Suprapubic skin (tissue), 4 donors: ENCODE results near the gene FAM3C. TPM values are rescaled to one million over a fixed set of nuclear protein-coding genes. Genes with fewer than 3 reads are reported as not detected.

ENCODE experiments used
- DNase-seq, 2 donors: peaks; one replicate each; pipeline ENCODE4 v3.0.0-alpha.2; 2019; ENCODE audit warnings: low spot score in 2 of 2
- H3K27ac ChIP-seq: fragments of 200-600 bp; sonication (generic); one replicate; pipeline ENCODE4 v1.5.1; 2019
- H3K27me3 ChIP-seq: fragments of 200-600 bp; sonication (generic); one replicate; pipeline ENCODE4 v1.5.1; 2019
- H3K36me3 ChIP-seq: fragments of 200-600 bp; sonication (generic); one replicate; pipeline ENCODE4 v1.5.1; 2019
- H3K4me1 ChIP-seq: fragments of 200-600 bp; sonication (generic); one replicate; pipeline ENCODE4 v1.5.1; 2019
- H3K4me3 ChIP-seq: fragments of 200-600 bp; sonication (generic); one replicate; pipeline ENCODE4 v1.5.1; 2019; ENCODE audit warnings: mild to moderate bottlenecking
- H3K9me3 ChIP-seq: fragments of 200-600 bp; sonication (generic); one replicate; pipeline ENCODE4 v1.5.1; 2019
- EP300 ChIP-seq: sonication (generic); formaldehyde crosslinking; IDR thresholded peaks from one replicate; pipeline ENCODE4 v1.6.1; 2017; ENCODE audit warnings: antibody characterized with exemption
- POLR2A ChIP-seq, 2 donors: fragments of 450-650 bp; IDR thresholded peaks; one replicate each; pipeline ENCODE4 v1.6.1; 2017; ENCODE audit warnings: antibody characterized with exemption in 2 of 2, mild to moderate bottlenecking in 2 of 2, moderate library complexity in 2 of 2
- POLR2AphosphoS5 ChIP-seq, 3 donors: sonication (generic); formaldehyde crosslinking; IDR thresholded peaks; one replicate each; pipeline ENCODE4 v1.6.1; 2017; ENCODE audit warnings: antibody characterized with exemption in 3 of 3
- WGBS: methylation state at CpG from one replicate; pipeline ENCODE4 v1.1.5; 2018; 5-methylcytosine and 5-hydroxymethylcytosine counted together
- total RNA-seq, 4 donors: library from RNA; depleted of rRNA; stranded (reverse); fragments of >200 nt; gene quantifications; one replicate each; pipeline ENCODE4 v1.1.0, GENCODE V29; 2016
- TF ChIP-seq, protein P1 (sequence below), 2 donors: fragments of 200-600 bp in 1 of 2; fragments of 450-650 bp in 1 of 2; sonication (generic) in 1 of 2; IDR thresholded peaks; one replicate each; pipeline ENCODE4 v1.5.1; 2016 to 2019; ENCODE audit warnings: antibody characterized with exemption in 2 of 2, mild to moderate bottlenecking in 1 of 2, moderate library complexity in 1 of 2

The FAM3C gene
- total RNA-seq, 4 donors from 2014 or later = 31.8 to 39.1 (median 35.9) TPM

- WGBS = 81% methylated on average over 1 of the region's 1 CpG
- no peaks in the 10 kb centered on the region for H3K27me3 ChIP-seq
- TF ChIP-seq, protein P1, sequence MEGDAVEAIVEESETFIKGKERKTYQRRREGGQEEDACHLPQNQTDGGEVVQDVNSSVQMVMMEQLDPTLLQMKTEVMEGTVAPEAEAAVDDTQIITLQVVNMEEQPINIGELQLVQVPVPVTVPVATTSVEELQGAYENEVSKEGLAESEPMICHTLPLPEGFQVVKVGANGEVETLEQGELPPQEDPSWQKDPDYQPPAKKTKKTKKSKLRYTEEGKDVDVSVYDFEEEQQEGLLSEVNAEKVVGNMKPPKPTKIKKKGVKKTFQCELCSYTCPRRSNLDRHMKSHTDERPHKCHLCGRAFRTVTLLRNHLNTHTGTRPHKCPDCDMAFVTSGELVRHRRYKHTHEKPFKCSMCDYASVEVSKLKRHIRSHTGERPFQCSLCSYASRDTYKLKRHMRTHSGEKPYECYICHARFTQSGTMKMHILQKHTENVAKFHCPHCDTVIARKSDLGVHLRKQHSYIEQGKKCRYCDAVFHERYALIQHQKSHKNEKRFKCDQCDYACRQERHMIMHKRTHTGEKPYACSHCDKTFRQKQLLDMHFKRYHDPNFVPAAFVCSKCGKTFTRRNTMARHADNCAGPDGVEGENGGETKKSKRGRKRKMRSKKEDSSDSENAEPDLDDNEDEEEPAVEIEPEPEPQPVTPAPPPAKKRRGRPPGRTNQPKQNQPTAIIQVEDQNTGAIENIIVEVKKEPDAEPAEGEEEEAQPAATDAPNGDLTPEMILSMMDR (IDR thresholded peaks at IDR 0.05) = no peak
- no peak for TF ChIP-seq EP300
- no peak for TF ChIP-seq POLR2AphosphoS5 (IDR thresholded peaks at IDR 0.05)
- no peak for TF ChIP-seq POLR2A (IDR thresholded peaks at IDR 0.05)
- H3K4me1 ChIP-seq = no peaks in the 10 kb centered on the region
- no peaks in the 10 kb centered on the region for H3K9me3 ChIP-seq
- H3K36me3 ChIP-seq = no peaks in the 10 kb centered on the region
- no peak overlapping the region for H3K27ac ChIP-seq
- DNase-seq = no peak
- no peak overlapping the region for H3K4me3 ChIP-seq
These were observed 20.4 kb upstream of the FAM3C start for GRCh38 chr7:121416533-121416932.

DNA sequence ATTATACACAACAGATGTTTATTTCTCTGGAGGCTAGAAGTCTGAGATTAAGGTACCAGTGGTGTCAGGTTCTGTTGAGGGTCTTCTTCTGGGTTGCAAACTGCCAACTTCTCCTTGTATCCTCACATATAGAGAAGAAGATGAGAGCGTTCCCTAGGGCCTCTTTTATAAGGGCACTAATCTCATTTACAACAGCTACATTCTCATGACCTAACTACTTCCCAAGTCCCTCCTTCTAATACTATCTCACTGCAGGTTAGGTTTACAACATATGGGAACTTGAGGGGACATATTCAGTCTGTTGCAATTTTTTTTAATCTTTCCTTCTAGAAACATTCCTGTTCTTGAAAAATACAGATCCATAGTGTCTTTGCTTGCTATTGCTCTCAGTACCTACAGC, 18.3 kb upstream of the FAM3C start:
- Histone ChIP-seq H3K27ac (no peak overlapping the region), H3K9me3 (no peaks in the 10 kb centered on the region), H3K36me3 (no peaks in the 10 kb centered on the region), H3K4me1 (no peaks in the 10 kb centered on the region), H3K27me3 (no peaks in the 10 kb centered on the region), H3K4me3 (no peak overlapping the region)
- TF ChIP-seq POLR2AphosphoS5 (IDR thresholded peaks at IDR 0.05) = no peak
- DNase-seq = no peak
- 100% methylated on average over 1 of the region's 1 CpG for WGBS

- H3K27ac ChIP-seq = no peak overlapping the region
- H3K4me1 ChIP-seq = no peaks in the 10 kb centered on the region
- no peaks in the 10 kb centered on the region for H3K9me3 ChIP-seq
- TF ChIP-seq POLR2AphosphoS5 (IDR thresholded peaks at IDR 0.05) (no peak), POLR2A (IDR thresholded peaks at IDR 0.05) (no peak), EP300 (no peak)
- TF ChIP-seq, protein P1 (IDR thresholded peaks at IDR 0.05) = no peak
- no peaks in the 10 kb centered on the region for H3K27me3 ChIP-seq
- no peaks in the 10 kb centered on the region for H3K36me3 ChIP-seq
- no peak for DNase-seq
- WGBS = 71% methylated on average over 3 of the region's 3 CpGs
- no peak overlapping the region for H3K4me3 ChIP-seq
These were observed 15.5 kb upstream of the FAM3C start for GRCh38 chr7:121411597-121411979.

GRCh38 chr7:121410829-121411596, 14.9 kb upstream of the FAM3C start:
- Histone ChIP-seq H3K27me3 (no peaks in the 10 kb centered on the region), H3K27ac (no peak overlapping the region), H3K36me3 (no peaks in the 10 kb centered on the region), H3K4me1 (no peaks in the 10 kb centered on the region), H3K9me3 (no peaks in the 10 kb centered on the region), H3K4me3 (no peak overlapping the region)
- 81% methylated on average over 2 of the region's 2 CpGs for WGBS
- no peak for DNase-seq
- TF ChIP-seq EP300 = no peak
- no peak for TF ChIP-seq POLR2A (IDR thresholded peaks at IDR 0.05)
- TF ChIP-seq POLR2AphosphoS5 (IDR thresholded peaks at IDR 0.05) = no peak
- TF ChIP-seq, protein P1 (IDR thresholded peaks at IDR 0.05) = no peak

- H3K27ac ChIP-seq = no peak overlapping the region
- H3K4me3 ChIP-seq = no peak overlapping the region
- WGBS = 83% methylated on average over 2 of the region's 2 CpGs
- no peak for DNase-seq
- no peaks in the 10 kb centered on the region for H3K9me3 ChIP-seq
- H3K36me3 ChIP-seq = no peaks in the 10 kb centered on the region
- H3K4me1 ChIP-seq = no peaks in the 10 kb centered on the region
- no peak for TF ChIP-seq EP300
- TF ChIP-seq, protein P1 (IDR thresholded peaks at IDR 0.05) = no peak
- no peak for TF ChIP-seq POLR2A (IDR thresholded peaks at IDR 0.05)
- no peak for TF ChIP-seq POLR2AphosphoS5 (IDR thresholded peaks at IDR 0.05)
- no peaks in the 10 kb centered on the region for H3K27me3 ChIP-seq
These were observed 10.8 kb upstream of the FAM3C start for GRCh38 chr7:121406944-121407343.
